CD4-positive, alpha-beta memory T cell (primary cell): ENCODE measurements around the gene CDH13. TPM values are rescaled to one million over a fixed set of nuclear protein-coding genes. Genes with fewer than 3 reads are reported as not detected.

Source experiments
- CTCF ChIA-PET: fragments of 350-600 bp; sonication (Branson Sonifier 250); formaldehyde crosslinking; loops from one replicate; lab custom pipeline; 2021; ENCODE audit warnings: inconsistent platforms; ENCODE audit not compliant: partially characterized antibody; lab: Charles Lee
- POLR2A ChIA-PET: fragments of 350-600 bp; sonication (Branson Sonifier 250); formaldehyde crosslinking; loops from one replicate; lab custom pipeline; 2021; ENCODE audit not compliant: partially characterized antibody; lab: Charles Lee
- DNase-seq, 5 donors: peaks; one replicate each; pipeline versions ENCODE4 v3.0.0 to v3.0.0-alpha.2; 2020 to 2022; ENCODE audit warnings: mixed read lengths in 1 of 5
- H3K27ac ChIP-seq: one replicate; pipeline ENCODE4 v1.7.0; 2013; ENCODE audit warnings: low read depth, low read length
- H3K27me3 ChIP-seq: 2 replicates; pipeline ENCODE4 v1.7.0; 2013; ENCODE audit warnings: mild to moderate bottlenecking, low read length, moderate library complexity; ENCODE audit not compliant: insufficient read depth
- H3K36me3 ChIP-seq: 2 replicates; pipeline ENCODE4 v1.7.0; 2013; ENCODE audit warnings: mild to moderate bottlenecking, low read length, moderate library complexity; ENCODE audit not compliant: insufficient read depth
- H3K4me1 ChIP-seq: 2 replicates; pipeline ENCODE4 v1.7.0; 2013; ENCODE audit warnings: mild to moderate bottlenecking, low read length, moderate library complexity; ENCODE audit not compliant: insufficient read depth
- H3K4me3 ChIP-seq, 2 donors: one replicate each; pipeline ENCODE4 v1.7.0; 2013; ENCODE audit warnings: low read length in 2 of 2, mild to moderate bottlenecking in 1 of 2
- H3K9me3 ChIP-seq, 2 donors: one replicate each; pipeline ENCODE4 v1.7.0; 2013; ENCODE audit warnings: low read length in 2 of 2, control low read depth in 1 of 2; ENCODE audit not compliant: control insufficient read depth in 1 of 2
- H3K27ac Mint-ChIP-seq, 7 donors: one replicate each; pipeline ENCODE4 v1.8.0; 2020 to 2021; ENCODE audit warnings: mixed read lengths in 7 of 7, mild to moderate bottlenecking in 6 of 7, inconsistent platforms in 3 of 7, moderate library complexity in 3 of 7
- H3K27me3 Mint-ChIP-seq, 2 donors: one replicate each; pipeline ENCODE4 v1.8.0; 2020 to 2021; ENCODE audit warnings: mixed read lengths in 2 of 2
- H3K36me3 Mint-ChIP-seq, 2 donors: one replicate each; pipeline ENCODE4 v1.8.0; 2020 to 2021; ENCODE audit warnings: mixed read lengths in 2 of 2, inconsistent platforms in 1 of 2, mild to moderate bottlenecking in 1 of 2
- H3K4me1 Mint-ChIP-seq, 4 donors: one replicate each; pipeline ENCODE4 v1.8.0; 2020 to 2021; ENCODE audit warnings: mixed read lengths in 4 of 4, mild to moderate bottlenecking in 1 of 4
- H3K4me3 Mint-ChIP-seq, 8 donors: one replicate each; pipeline ENCODE4 v1.8.0; 2020 to 2021; ENCODE audit warnings: mixed read lengths in 8 of 8, mild to moderate bottlenecking in 7 of 8, moderate library complexity in 6 of 8, inconsistent platforms in 3 of 8
- H3K9me3 Mint-ChIP-seq, 8 donors: one replicate each; pipeline ENCODE4 v1.8.0; 2020 to 2021; ENCODE audit warnings: mixed read lengths in 8 of 8, mild to moderate bottlenecking in 5 of 8, inconsistent platforms in 3 of 8, moderate library complexity in 1 of 8
- intact Hi-C: fragments of 100-400 bp; cut with micrococcal nuclease; formaldehyde crosslinking; loops from one replicate; pipeline ENCODE4 v1.15.1; 2023
- polyA plus RNA-seq, 2 donors: library from polyadenylated mRNA; unstranded; fragments of 300-500 nt; fragmentation: Illumina TruSeq; gene quantifications; one replicate each; pipeline ENCODE4 v1.2.3, GENCODE V29; 2021
- total RNA-seq, 2 experiments: library from RNA; stranded (reverse); gene quantifications; one replicate each; pipeline ENCODE4 v1.2.3, GENCODE V29; 2021

CDH13 gene
- total and polyA plus RNA-seq, 4 experiments from 2014 or later: not detected

GRCh38 chr16:82960918-82961317 lies 334.1 kb downstream of the CDH13 start:
- H3K9me3 Mint-ChIP-seq: peaks cover 0 to 4% (median 2%) of the 10 kb centered on the region in 8 donors
- H3K36me3 Mint-ChIP-seq: no peaks in the 10 kb centered on the region
- Histone ChIP-seq H3K27ac (no peak overlapping the region), H3K9me3 (no peaks in the 10 kb centered on the region), H3K4me3 (no peak overlapping the region), H3K36me3 (no peaks in the 10 kb centered on the region), H3K4me1 (no peaks in the 10 kb centered on the region), H3K27me3 (no peaks in the 10 kb centered on the region)
- DNase-seq: no peak
- peaks cover 0 to 5% (median 1%) of the 10 kb centered on the region in 4 donors for H3K4me1 Mint-ChIP-seq
- no peak overlapping the region for H3K27ac Mint-ChIP-seq
- H3K27me3 Mint-ChIP-seq: no peaks in the 10 kb centered on the region
- H3K4me3 Mint-ChIP-seq: no peak overlapping the region
- intact Hi-C loops: no loop called here
- POLR2A ChIA-PET: no interaction called here
- CTCF ChIA-PET: no interaction called here

GRCh38 chr16:82963653-82964052 lies 336.9 kb downstream of the CDH13 start:
- DNase-seq: no peak
- Mint-ChIP-seq H3K36me3 (no peaks in the 10 kb centered on the region), H3K27me3 (no peaks in the 10 kb centered on the region), H3K9me3 (peaks cover 0 to 9% (median under 1%) of the 10 kb centered on the region in 8 donors), H3K4me3 (no peak overlapping the region), H3K27ac (no peak overlapping the region), H3K4me1 (no peaks in the 10 kb centered on the region)
- no peaks in the 10 kb centered on the region for H3K27me3 ChIP-seq
- CTCF ChIA-PET: no interaction called here
- no peaks in the 10 kb centered on the region for H3K36me3 ChIP-seq
- no peaks in the 10 kb centered on the region for H3K4me1 ChIP-seq
- no peak overlapping the region for H3K27ac ChIP-seq
- no peaks in the 10 kb centered on the region for H3K9me3 ChIP-seq
- no peak overlapping the region for H3K4me3 ChIP-seq
- POLR2A ChIA-PET: no interaction called here
- intact Hi-C loops: no loop called here

DNA sequence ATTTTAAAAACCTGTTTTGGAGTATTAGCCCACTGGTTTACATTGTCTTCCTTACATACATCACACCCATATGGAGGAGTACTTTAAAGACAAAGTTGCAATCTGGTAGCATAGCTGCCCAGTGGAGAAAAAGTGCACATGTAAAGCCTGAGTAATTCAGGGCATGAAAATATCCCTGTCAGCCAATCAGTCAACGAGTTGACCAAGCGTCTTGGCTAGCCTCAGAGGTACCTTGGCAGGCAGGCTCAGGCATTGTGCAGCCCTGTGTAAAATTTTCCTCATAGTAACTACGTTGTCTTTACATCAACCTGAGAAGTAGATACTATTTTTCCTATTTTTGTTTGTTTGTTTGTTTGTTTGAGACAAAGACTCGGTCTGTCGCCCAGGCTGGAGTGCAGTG lies 339.0 kb downstream of the CDH13 start:
- Mint-ChIP-seq H3K27me3 (no peaks in the 10 kb centered on the region), H3K4me1 (no peaks in the 10 kb centered on the region), H3K36me3 (no peaks in the 10 kb centered on the region), H3K9me3 (peaks cover 0 to 9% (median 2%) of the 10 kb centered on the region in 8 donors), H3K4me3 (no peak overlapping the region), H3K27ac (no peak overlapping the region)
- no peaks in the 10 kb centered on the region for H3K9me3 ChIP-seq
- DNase-seq: no peak
- intact Hi-C loops: no loop called here
- H3K36me3 ChIP-seq: no peaks in the 10 kb centered on the region
- no peak overlapping the region for H3K4me3 ChIP-seq
- H3K4me1 ChIP-seq: no peaks in the 10 kb centered on the region
- CTCF ChIA-PET: no interaction called here
- no peaks in the 10 kb centered on the region for H3K27me3 ChIP-seq
- H3K27ac ChIP-seq: no peak overlapping the region
- POLR2A ChIA-PET: no interaction called here

DNA sequence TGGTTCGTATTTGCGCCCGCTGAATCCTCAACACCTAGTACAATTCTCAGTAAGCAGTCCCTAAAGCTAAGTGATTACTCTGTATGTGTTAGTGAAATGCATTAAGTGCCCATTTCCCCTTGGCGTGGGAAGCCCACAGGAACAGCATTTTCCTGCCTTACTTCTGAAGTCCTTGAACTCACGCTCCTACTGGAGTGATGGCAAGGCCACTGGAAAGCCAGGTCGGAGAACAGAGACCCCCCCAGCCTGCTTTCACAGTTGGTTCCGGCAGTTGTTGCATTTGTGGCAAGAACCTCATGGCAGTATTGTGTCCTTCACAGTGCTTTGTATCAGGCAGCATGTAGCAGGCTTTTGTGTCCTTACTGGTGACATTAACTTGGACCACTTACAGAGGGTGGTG lies 340.7 kb downstream of the CDH13 start:
- intact Hi-C loops: no loop called here
- H3K27me3 Mint-ChIP-seq: no peaks in the 10 kb centered on the region
- peaks cover 0 to 6% (median 2%) of the 10 kb centered on the region in 8 donors for H3K9me3 Mint-ChIP-seq
- no peak overlapping the region for H3K27ac Mint-ChIP-seq
- Histone ChIP-seq H3K27ac (no peak overlapping the region), H3K27me3 (no peaks in the 10 kb centered on the region), H3K9me3 (no peaks in the 10 kb centered on the region), H3K4me3 (no peak overlapping the region), H3K4me1 (no peaks in the 10 kb centered on the region), H3K36me3 (no peaks in the 10 kb centered on the region)
- H3K4me3 Mint-ChIP-seq: no peak overlapping the region
- ChIA-PET POLR2A (no interaction called here), CTCF (no interaction called here)
- no peaks in the 10 kb centered on the region for H3K4me1 Mint-ChIP-seq
- no peaks in the 10 kb centered on the region for H3K36me3 Mint-ChIP-seq
- no peak for DNase-seq

GRCh38 chr16:82971126-82971525 lies 344.4 kb downstream of the CDH13 start:
- CTCF ChIA-PET: no interaction called here
- Histone ChIP-seq H3K4me3 (no peak overlapping the region), H3K9me3 (no peaks in the 10 kb centered on the region), H3K27me3 (no peaks in the 10 kb centered on the region), H3K27ac (no peak overlapping the region), H3K36me3 (no peaks in the 10 kb centered on the region), H3K4me1 (no peaks in the 10 kb centered on the region)
- POLR2A ChIA-PET: no interaction called here
- no peak for DNase-seq
- intact Hi-C loops: no loop called here
- Mint-ChIP-seq H3K4me1 (no peaks in the 10 kb centered on the region), H3K36me3 (no peaks in the 10 kb centered on the region), H3K27ac (peak overlapping the region in 1 of 7 donors; percentile 1), H3K4me3 (no peak overlapping the region), H3K9me3 (peaks cover 0 to 5% (median 3%) of the 10 kb centered on the region in 8 donors), H3K27me3 (no peaks in the 10 kb centered on the region)

- no peaks in the 10 kb centered on the region for H3K9me3 ChIP-seq
- ChIA-PET POLR2A (no interaction called here), CTCF (no interaction called here)
- H3K4me1 ChIP-seq: no peaks in the 10 kb centered on the region
- H3K36me3 ChIP-seq: no peaks in the 10 kb centered on the region
- Mint-ChIP-seq H3K27ac (no peak overlapping the region), H3K36me3 (no peaks in the 10 kb centered on the region), H3K4me1 (no peaks in the 10 kb centered on the region), H3K4me3 (no peak overlapping the region), H3K9me3 (peaks cover 2 to 6% (median 3%) of the 10 kb centered on the region in 8 donors), H3K27me3 (no peaks in the 10 kb centered on the region)
- no peak overlapping the region for H3K27ac ChIP-seq
- no peak overlapping the region for H3K4me3 ChIP-seq
- DNase-seq: no peak
- intact Hi-C loops: no loop called here
- no peaks in the 10 kb centered on the region for H3K27me3 ChIP-seq
Measured at GRCh38 chr16:82972331-82972919, 345.7 kb downstream of the CDH13 start.

DNA sequence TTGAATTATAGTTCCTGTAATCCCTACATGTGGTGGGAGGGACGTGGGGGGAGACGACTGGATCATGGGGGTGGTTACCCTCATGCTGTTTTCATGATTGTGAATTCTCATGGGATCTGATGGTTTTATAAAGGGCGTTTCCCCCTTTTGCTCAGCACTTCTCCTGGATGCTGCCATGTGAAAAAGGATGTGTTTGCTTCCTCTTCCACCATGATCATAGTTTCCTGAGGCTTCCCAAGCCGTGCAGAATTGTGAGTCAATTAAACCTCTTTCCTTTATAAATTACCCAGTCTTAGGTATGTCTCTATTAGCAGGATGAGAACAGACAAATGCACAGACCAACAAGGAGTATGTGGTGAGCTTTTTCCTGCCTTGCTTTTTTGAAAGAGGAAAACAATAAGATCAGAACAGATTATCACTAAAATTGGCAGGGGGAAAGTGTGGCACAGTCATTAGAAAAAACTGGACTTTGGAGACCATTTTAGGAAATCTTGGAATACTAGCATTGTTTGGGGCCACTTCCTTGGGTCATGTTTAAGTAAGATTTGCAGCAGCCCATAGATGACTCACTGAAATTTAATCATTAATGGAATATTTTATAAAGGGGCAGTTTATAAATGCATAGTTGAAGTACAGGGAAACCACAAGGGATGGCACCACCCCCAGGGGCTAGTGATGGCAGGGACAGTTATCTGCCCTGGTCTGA lies 352.8 kb downstream of the CDH13 start:
- intact Hi-C loops: no loop called here
- no peaks in the 10 kb centered on the region for H3K36me3 ChIP-seq
- H3K27me3 Mint-ChIP-seq: peaks cover 1 to 3% of the 10 kb centered on the region in 2 donors
- peaks cover 0 to 13% (median 9%) of the 10 kb centered on the region in 8 donors for H3K9me3 Mint-ChIP-seq
- CTCF ChIA-PET: no interaction called here
- no peaks in the 10 kb centered on the region for H3K4me1 ChIP-seq
- H3K4me3 ChIP-seq: no peak overlapping the region
- no peak overlapping the region for H3K4me3 Mint-ChIP-seq
- H3K27me3 ChIP-seq: no peaks in the 10 kb centered on the region
- DNase-seq: no peak
- H3K9me3 ChIP-seq: no peaks in the 10 kb centered on the region
- no peak overlapping the region for H3K27ac Mint-ChIP-seq
- no peak overlapping the region for H3K27ac ChIP-seq
- POLR2A ChIA-PET: no interaction called here
- no peaks in the 10 kb centered on the region for H3K4me1 Mint-ChIP-seq
- H3K36me3 Mint-ChIP-seq: peaks cover 0 to 6% of the 10 kb centered on the region in 2 donors
